Germinal center (tissue), 1 donor: ENCODE results near the gene PCGF1.

Experiments
- DNase-seq: peaks from one replicate; pipeline ENCODE4 v3.0.0; 2012; ENCODE audit warnings: mixed read lengths, low spot score

The PCGF1 gene

GRCh38 chr2:74536166-74536950 is 28.9 kb upstream of the PCGF1 start:
- DNase-seq, result no peak

DNA sequence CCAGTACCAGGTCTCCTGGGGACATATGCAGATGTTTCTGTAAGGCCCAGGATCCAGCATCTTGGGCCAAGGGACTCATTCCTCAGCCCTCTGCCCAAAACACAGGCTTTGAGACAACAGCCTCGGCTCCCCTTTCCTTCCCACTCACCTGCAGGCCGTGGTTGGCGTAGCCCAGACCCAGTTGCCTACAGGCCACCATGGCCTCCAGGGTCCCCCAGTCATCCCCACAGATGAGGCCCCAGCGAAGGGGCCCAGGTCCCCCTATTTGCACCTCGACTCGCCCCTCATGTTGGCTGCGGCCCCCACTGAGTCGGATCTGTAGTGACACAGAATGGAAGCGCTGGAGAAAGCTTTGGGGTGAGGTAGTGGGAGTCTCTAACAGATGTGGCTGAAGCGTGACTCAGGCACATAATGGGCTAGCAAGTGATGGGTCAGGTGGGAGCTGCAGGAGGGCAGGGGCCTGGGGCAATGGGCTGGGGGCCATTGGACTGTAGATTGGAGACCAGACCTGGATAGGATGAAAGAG is 28.0 kb upstream of the PCGF1 start:
- no peak for DNase-seq

DNA sequence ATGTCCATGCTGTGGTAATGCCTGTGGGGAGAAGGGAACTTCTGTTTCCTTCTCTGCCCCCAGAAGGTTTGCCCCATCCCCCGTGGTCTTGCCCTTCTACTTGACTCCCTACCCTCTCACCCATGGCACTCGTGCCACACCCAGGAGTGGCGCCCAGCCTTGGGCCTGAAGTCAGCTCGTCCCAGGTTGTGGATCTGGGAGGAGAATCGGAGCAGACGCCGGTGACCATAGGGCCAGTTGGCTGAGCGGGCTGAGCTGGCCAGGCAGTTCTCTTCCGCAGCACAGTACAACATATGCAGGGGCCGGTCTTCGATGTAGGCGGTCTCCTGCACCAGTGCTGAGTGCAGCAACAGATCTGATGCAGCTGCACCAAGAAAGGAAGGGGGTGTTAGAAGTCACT is 26.9 kb upstream of the PCGF1 start:
- DNase-seq, result no peak

GRCh38 chr2:74533464-74533863 is 26.0 kb upstream of the PCGF1 start:
- no peak for DNase-seq

DNA sequence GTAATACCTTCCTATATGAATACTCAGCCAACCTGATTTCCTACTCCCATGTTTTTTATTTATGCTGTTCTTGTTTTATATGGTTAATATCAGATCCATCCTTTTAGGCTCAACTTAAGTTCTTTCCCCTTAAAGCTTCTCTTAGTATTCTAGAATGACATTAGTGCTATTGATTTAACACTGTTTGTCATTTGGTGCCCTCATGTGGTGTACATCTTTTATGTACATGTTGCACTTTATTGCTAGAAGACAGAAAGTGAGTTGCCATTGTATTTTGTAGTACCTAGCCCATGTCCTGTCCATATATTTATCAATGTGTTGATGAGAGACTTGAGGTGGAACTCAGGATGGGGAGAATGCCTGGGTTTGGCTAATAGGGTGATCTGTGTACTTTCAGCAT is 24.7 kb upstream of the PCGF1 start:
- peak; percentile 49 for DNase-seq

- no peak for DNase-seq
Observed at GRCh38 chr2:74531666-74532065, 24.2 kb upstream of the PCGF1 start.

DNA sequence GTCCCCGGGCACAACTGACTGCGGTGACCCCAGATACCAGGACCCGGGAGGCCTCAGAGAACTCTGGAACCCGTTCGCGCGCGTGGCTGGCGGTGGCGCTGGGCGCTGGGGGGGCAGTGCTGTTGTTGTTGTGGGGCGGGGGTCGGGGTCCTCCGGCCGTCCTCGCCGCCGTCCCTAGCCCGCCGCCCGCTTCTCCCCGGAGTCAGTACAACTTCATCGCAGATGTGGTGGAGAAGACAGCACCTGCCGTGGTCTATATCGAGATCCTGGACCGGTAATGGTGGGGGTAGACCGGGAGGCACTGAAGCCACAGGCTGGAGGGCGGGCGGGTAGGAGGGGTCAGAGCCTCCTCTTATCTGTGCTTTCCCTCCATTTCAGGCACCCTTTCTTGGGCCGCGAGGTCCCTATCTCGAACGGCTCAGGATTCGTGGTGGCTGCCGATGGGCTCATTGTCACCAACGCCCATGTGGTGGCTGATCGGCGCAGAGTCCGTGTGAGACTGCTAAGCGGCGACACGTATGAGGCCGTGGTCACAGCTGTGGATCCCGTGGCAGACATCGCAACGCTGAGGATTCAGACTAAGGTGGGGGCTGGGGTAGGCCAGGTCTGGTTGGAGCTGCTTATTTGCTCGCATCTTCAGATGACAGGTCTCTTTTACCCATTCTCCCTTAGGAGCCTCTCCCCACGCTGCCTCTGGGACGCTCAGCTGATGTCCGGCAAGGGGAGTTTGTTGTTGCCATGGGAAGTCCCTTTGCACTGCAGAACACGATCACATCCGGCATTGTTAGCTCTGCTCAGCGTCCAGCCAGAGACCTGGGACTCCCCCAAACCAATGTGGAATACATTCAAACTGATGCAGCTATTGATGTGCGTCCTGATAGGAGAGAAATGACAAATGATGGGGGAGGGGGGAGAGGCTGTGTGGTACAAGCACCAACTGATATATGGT is 23.0 kb upstream of the PCGF1 start:
- DNase-seq, result peak; percentile 64

DNA sequence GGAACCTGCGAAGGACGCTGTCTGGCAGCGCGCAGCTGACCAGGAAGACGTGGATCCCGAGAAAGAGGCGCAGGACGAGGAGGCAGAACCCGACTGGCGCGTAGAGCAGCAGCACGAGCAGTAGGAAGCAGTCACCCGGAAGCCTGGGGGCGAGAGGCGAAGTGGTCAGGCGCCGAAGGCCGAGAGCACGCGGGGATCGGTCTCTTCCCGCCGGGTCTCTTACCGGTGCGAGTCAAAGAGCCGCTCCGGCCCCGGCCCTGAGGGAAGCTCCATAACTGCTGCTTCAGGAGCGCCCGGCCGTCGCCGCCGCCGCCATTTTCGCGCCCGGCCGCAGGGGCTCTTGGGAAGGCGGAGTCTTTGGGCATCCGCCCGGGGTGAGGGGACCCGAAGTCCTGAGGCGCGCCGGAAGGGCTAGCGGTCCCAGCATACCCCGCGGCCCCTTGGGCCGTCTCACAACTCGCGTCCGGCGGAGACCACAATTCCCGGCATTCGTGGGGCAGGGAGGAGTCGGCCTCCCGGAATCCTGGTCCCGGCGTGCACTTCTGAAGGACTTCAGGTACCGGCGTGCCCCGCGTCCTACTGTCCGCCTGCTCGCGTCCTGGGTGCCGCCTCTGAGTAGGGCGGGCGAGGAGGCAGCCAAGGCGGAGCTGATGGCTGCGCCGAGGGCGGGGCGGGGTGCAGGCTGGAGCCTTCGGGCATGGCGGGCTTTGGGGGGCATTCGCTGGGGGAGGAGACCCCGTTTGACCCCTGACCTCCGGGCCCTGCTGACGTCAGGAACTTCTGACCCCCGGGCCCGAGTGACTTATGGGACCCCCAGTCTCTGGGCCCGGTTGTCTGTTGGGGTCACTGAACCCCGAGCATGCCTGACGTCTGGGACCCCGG is 22.1 kb upstream of the PCGF1 start, which contains the start of the genes AUP1 and HTRA2:
TSS of gene AUP1 (minus strand) at position 350 of the 882 bp plus-strand sequence. CDS start at position 273, 77 bp downstream.
TSS of gene HTRA2 (plus strand) at position 577 of the 882 bp plus-strand sequence. CDS start at position 651, 74 bp downstream.
- DNase-seq, result peak; percentile 93

DNA sequence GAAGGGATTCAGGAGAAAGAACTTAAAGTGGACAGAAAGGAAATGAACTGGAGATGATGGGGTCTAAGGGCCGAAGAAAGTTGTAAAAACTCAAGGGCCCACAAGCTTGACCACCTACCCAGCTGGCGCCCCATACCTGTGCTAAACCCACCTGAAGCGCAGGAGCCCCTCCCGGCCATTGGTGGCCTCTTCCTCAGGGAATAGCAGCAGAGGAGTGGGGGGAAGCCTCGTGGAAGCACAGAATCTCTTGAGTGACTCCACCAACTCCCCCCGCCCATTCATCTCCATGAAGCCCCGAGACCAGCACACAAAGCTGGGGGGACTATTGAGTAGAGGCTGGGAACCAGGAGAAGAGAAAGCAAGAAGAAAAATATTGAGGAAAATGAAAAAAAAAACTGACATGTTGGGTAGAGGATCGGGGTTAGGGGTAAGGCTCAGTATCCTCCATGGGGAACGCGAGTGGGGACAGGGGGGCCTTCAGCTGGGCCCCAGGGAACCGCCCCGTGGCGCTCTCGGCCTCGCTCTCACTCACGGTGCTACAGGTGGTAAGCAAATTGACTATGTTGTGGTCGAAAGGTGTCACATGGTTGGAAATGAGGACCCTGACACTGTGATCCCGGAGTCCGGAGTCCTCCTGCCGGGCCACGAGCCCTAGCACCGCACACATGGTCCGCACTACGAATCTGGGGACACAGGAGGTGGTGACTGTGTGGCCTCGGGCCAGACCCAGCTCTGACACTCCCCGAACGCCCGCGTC is 21.3 kb upstream of the PCGF1 start:
- peak; percentile 32 for DNase-seq

DNA sequence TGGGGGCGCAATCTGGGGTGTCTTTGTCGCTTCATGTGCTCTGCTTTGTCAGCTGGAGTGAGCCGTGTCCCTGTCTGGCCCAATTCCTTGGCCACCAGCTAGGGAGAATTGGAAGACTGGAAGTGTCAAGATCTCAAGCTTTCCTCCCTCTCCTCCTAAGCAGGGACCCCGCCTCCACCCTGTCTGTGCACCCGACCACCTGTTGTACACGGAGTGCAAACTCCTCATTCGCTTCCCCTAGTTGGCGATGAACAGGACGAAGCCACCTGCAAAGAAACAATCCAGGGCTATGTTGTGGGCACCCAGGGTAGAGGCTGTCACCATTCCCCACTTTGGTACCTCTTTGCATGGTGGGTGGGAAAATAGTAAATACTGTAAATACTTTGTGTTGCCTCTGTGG is 20.2 kb upstream of the PCGF1 start:
- DNase-seq, result no peak

DNA sequence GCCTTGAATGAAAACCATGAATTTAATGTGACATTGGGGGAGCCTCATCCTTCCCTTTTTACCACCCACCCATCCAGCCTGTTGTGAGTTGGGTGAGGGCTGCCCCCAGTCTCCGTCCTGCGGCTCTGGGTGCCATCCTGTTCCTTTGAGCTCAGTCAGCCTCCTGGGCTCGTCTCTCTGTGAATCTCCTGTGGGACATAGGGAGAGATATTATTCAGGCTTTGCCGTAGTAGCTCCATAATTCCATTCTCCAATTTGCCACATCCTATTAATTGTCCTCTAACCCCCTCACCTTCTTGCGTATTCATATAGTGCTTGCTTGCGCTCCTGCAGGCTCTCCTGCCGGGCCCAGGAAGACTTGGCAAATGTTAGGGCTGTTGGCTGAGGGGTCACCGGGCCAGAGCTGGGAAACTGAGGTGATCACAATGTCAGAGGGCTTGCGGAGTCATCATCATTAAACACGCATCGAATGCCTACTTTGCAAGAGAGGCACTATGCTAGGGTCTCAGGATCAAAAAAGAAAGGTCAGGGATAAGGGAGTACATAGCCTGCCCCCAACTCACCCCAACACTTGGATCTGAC is 19.2 kb upstream of the PCGF1 start:
- no peak for DNase-seq

- peak; percentile 85 for DNase-seq
Observed at GRCh38 chr2:74525717-74526648, 18.5 kb upstream of the PCGF1 start, which contains the start of gene DQX1. DQX1 (minus strand) TSS chr2:74526231; CDS start chr2:74525729, 502 bp downstream.

DNA sequence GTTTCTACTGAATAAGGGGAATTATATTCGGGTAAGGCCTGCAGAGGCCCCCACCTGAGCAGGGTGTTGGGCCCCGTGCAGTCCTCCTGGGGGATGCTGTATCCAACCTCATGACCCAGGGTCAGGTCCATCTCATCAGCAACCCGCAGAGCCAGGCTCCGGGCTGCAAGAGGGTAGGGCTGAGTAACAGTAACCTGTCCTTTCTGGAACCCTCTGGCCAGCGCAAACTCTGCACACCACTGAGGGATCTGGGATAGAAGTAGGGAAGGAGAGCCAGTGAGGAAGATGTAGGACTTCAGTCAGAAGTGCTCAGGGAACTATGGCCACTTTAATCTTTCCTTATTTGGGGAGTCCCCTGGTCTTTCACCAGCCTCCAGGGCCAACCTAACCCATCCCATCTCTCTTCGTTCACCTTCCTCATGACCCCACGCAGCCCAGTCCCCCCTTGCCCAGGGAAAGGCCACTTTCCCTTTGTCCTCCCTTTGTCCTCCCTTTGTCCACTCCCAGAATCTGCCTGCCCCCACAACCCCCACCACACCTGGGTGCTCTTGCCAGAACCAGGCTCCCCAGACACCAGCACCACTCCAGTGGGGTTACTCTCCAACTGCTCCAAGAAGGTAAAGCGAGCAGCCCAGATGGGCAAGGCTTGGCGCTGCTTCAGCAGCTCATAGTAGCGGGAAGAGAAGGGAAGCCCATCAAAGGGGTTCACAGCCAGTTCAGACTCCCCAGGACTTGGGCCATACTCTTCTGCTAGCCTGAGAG is 17.6 kb upstream of the PCGF1 start:
- DNase-seq, result no peak

GRCh38 chr2:74524005-74524404 is 16.5 kb upstream of the PCGF1 start:
- DNase-seq, result no peak

- DNase-seq, result no peak
Observed at GRCh38 chr2:74522516-74522915, 15.0 kb upstream of the PCGF1 start.

DNA sequence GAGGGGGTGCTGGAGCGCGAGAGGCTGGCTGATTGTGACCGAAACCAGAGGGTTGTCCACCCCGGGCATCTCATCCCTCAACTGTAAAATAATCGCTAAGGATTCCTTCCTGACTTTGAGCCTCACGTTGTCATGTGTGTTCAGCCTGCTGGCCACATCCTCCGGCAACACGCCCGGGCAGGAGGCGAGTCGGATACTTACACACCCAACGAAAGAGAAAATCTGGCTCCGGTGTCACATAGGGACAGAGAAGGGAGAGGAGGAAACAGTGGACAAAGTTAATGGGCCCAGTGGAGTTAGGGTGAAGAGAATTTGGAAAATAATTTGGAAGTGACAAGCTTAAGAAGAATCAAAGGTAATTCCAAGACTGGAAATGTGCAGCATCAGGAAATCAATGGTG is 9.2 kb upstream of the PCGF1 start:
- no peak for DNase-seq

GRCh38 chr2:74515981-74516633 is 8.6 kb upstream of the PCGF1 start:
- DNase-seq, result peak; percentile 98
